SK-N-SH treated with all-trans-retinoic acid at 6 μM for 48 hours (cell line): ENCODE data around the gene CDH4.

Experiments
- CREB5 ChIP-seq: fragments of 250-450 bp; sonication (Bioruptor Pico); IDR thresholded peaks from 2 replicates; pipeline ENCODE4 v1.5.1; 2020; ENCODE audit warnings: low read depth, mild to moderate bottlenecking, moderate library complexity
- CSRNP3 ChIP-seq: fragments of 250-450 bp; sonication (Bioruptor Pico); IDR thresholded peaks from 2 replicates; pipeline ENCODE4 v1.5.1; 2021; ENCODE audit warnings: mild to moderate bottlenecking, moderate library complexity
- ISL1 ChIP-seq: fragments of 250-450 bp; sonication (Bioruptor Pico); IDR thresholded peaks from 2 replicates; pipeline ENCODE4 v2.1.2; 2022; ENCODE audit warnings: mild to moderate bottlenecking, moderate library complexity
- PATZ1 ChIP-seq: fragments of 250-450 bp; sonication (Bioruptor Pico); IDR thresholded peaks from 2 replicates; pipeline ENCODE4 v1.8.0; 2020; ENCODE audit warnings: mild to moderate bottlenecking, moderate library complexity, borderline replicate concordance
- RARB ChIP-seq: fragments of 250-450 bp; sonication (Bioruptor Pico); IDR thresholded peaks from 2 replicates; pipeline ENCODE4 v1.8.0; 2021; ENCODE audit warnings: mild to moderate bottlenecking, moderate library complexity
- ZFP3 ChIP-seq: fragments of 250-450 bp; sonication (Bioruptor Pico); IDR thresholded peaks from 2 replicates; pipeline ENCODE4 v1.5.0; 2020; ENCODE audit warnings: mild to moderate bottlenecking, moderate library complexity
- ZFP30 ChIP-seq: fragments of 450-650 bp; formaldehyde crosslinking; IDR thresholded peaks from 2 replicates; pipeline ENCODE4 v1.5.0; 2022; ENCODE audit warnings: mild to moderate bottlenecking, moderate library complexity
- ZNF565 ChIP-seq: fragments of 450-650 bp; formaldehyde crosslinking; conservative IDR thresholded peaks from 2 replicates; pipeline ENCODE4 v1.5.0; 2020; ENCODE audit warnings: low read depth, mild to moderate bottlenecking, moderate library complexity
- ZNF8 ChIP-seq: fragments of 450-650 bp; formaldehyde crosslinking; IDR thresholded peaks from 2 replicates; pipeline ENCODE4 v1.5.0; 2020; ENCODE audit warnings: mild to moderate bottlenecking, moderate library complexity

- TF ChIP-seq ZNF8 (no peak), ISL1 (CRISPR knock-in tag) (no peak), ZFP3 (CRISPR knock-in tag) (no peak), RARB (CRISPR knock-in tag) (no peak), PATZ1 (CRISPR knock-in tag) (no peak), CSRNP3 (no peak), ZFP30 (CRISPR knock-in tag) (no peak), CREB5 (CRISPR knock-in tag) (no peak), ZNF565 (CRISPR knock-in tag) (no peak)
Observed at GRCh38 chr20:61765081-61765870, 513.2 kb downstream of the CDH4 start.
